Liver (tissue), 9 donors: ENCODE data around the gene PPA2. TPM values are rescaled to one million over a fixed set of nuclear protein-coding genes. Genes with fewer than 3 reads are reported as not detected.

Experiments used
- DNase-seq: peaks from one replicate; pipeline ENCODE4 v3.0.0-alpha.2; 2017; ENCODE audit warnings: low spot score
- H3K27ac ChIP-seq, 2 donors: one replicate each; pipeline ENCODE4 v1.7.0; 2013; ENCODE audit warnings: inconsistent platforms in 2 of 2, low read length in 2 of 2, control low read depth in 1 of 2, low read depth in 1 of 2, mild to moderate bottlenecking in 1 of 2
- H3K27me3 ChIP-seq, 4 donors: one replicate each; pipeline versions ENCODE4 v1.6.1 to v1.7.0; 2013; ENCODE audit warnings: low read length in 3 of 4, inconsistent platforms in 1 of 4, mild to moderate bottlenecking in 1 of 4, moderate library complexity in 1 of 4; ENCODE audit not compliant: control insufficient read depth in 4 of 4, insufficient read depth in 4 of 4
- H3K36me3 ChIP-seq, 4 donors: one replicate each; pipeline versions ENCODE4 v1.6.1 to v1.7.0; 2013; ENCODE audit warnings: low read length in 3 of 4, mild to moderate bottlenecking in 3 of 4, low read depth in 1 of 4, moderate library complexity in 1 of 4; ENCODE audit not compliant: control insufficient read depth in 4 of 4, insufficient read depth in 3 of 4
- H3K4me1 ChIP-seq, 4 donors: one replicate each; pipeline versions ENCODE4 v1.6.1 to v1.7.0; 2013; ENCODE audit warnings: low read length in 3 of 4, mild to moderate bottlenecking in 3 of 4, moderate library complexity in 1 of 4; ENCODE audit not compliant: control insufficient read depth in 4 of 4, insufficient read depth in 4 of 4
- H3K4me3 ChIP-seq, 3 donors: one replicate each; pipeline versions ENCODE4 v1.6.1 to v1.7.0; 2013; ENCODE audit warnings: low read length in 3 of 3, control low read depth in 1 of 3, low read depth in 1 of 3, mild to moderate bottlenecking in 1 of 3
- H3K9ac ChIP-seq, 2 donors: one replicate each; pipeline ENCODE4 v1.7.0; 2013; ENCODE audit warnings: low read length in 2 of 2, mild to moderate bottlenecking in 2 of 2, moderate library complexity in 2 of 2, control low read depth in 1 of 2, low read depth in 1 of 2
- H3K9me3 ChIP-seq, 4 donors: one replicate each; pipeline versions ENCODE4 v1.6.1 to v1.7.0; 2013; ENCODE audit warnings: low read length in 3 of 4; ENCODE audit not compliant: control insufficient read depth in 4 of 4
- ATF3 ChIP-seq: IDR thresholded peaks from 2 replicates; pipeline ENCODE4 v1.6.1; 2016; ENCODE audit warnings: antibody characterized with exemption
- CTCF ChIP-seq: fragments of 150-350 bp; IDR thresholded peaks from 2 replicates; pipeline ENCODE4 v1.5.1; 2017; ENCODE audit warnings: improper control_type of control experiment, low read depth, low read length; ENCODE audit not compliant: missing input control
- EGR1 ChIP-seq, 2 donors: IDR thresholded peaks; 2 replicates each; pipeline ENCODE4 v1.6.1; 2016 to 2018; ENCODE audit warnings: antibody characterized with exemption in 2 of 2, low read depth in 2 of 2
- FOXA1 ChIP-seq: IDR thresholded peaks from 2 replicates; pipeline ENCODE4 v1.6.1; 2016; ENCODE audit warnings: antibody characterized with exemption
- GABPA ChIP-seq, 2 donors: IDR thresholded peaks in 1 of 2; conservative IDR thresholded peaks in 1 of 2; 2 replicates each; pipeline ENCODE4 v1.6.1; 2016; ENCODE audit warnings: antibody characterized with exemption in 2 of 2, mild to moderate bottlenecking in 1 of 2, moderate library complexity in 1 of 2
- HNF4A ChIP-seq, 2 donors: conservative IDR thresholded peaks; 2 replicates each; pipeline ENCODE4 v1.6.1; 2016; ENCODE audit warnings: antibody characterized with exemption in 2 of 2, mild to moderate bottlenecking in 2 of 2
- HNF4G ChIP-seq: IDR thresholded peaks from 2 replicates; pipeline ENCODE4 v1.6.1; 2016; ENCODE audit warnings: antibody characterized with exemption
- JUND ChIP-seq, 2 donors: IDR thresholded peaks; 2 replicates each; pipeline ENCODE4 v1.6.1; 2016; ENCODE audit warnings: antibody characterized with exemption in 2 of 2
- MAX ChIP-seq: IDR thresholded peaks from 2 replicates; pipeline ENCODE4 v1.6.1; 2016; ENCODE audit warnings: antibody characterized with exemption
- RAD21 ChIP-seq, 2 donors: IDR thresholded peaks; 2 replicates each; pipeline ENCODE4 v1.6.1; 2016; ENCODE audit warnings: antibody characterized with exemption in 2 of 2, mild to moderate bottlenecking in 2 of 2
- REST ChIP-seq: IDR thresholded peaks from 2 replicates; pipeline ENCODE4 v1.6.1; 2016; ENCODE audit warnings: antibody characterized with exemption, mild to moderate bottlenecking
- RXRA ChIP-seq, 2 donors: IDR thresholded peaks; 2 replicates each; pipeline ENCODE4 v1.6.1; 2017 to 2018; ENCODE audit warnings: antibody characterized with exemption in 2 of 2, mild to moderate bottlenecking in 1 of 2
- SP1 ChIP-seq: IDR thresholded peaks from 2 replicates; pipeline ENCODE4 v1.6.1; 2018; ENCODE audit warnings: antibody characterized with exemption, mild to moderate bottlenecking
- YY1 ChIP-seq: IDR thresholded peaks from 2 replicates; pipeline ENCODE4 v1.6.1; 2016; ENCODE audit warnings: antibody characterized with exemption, mild to moderate bottlenecking
- ZBTB33 ChIP-seq: IDR thresholded peaks from 2 replicates; pipeline ENCODE4 v1.6.1; 2016; ENCODE audit warnings: antibody characterized with exemption
- WGBS: extraction: QIAGEN DNeasy Blood & Tissue Kit; methylation state at CpG from one replicate; pipeline ENCODE4 v1.1.7; 2013; 5-methylcytosine and 5-hydroxymethylcytosine counted together
- polyA plus RNA-seq, 2 donors: library from polyadenylated mRNA; stranded (reverse) in 1 of 2; unstranded in 1 of 2; fragments of 200-250 nt in 1 of 2; fragments of >200 nt in 1 of 2; fragmentation: Nextera tagmentation in 1 of 2; extraction: Ambion mirVana in 1 of 2; gene quantifications; one replicate each; pipeline versions ENCODE4 v1.2.1 to v1.2.3, GENCODE V29; 2013 to 2015
- total RNA-seq, 2 donors: library from RNA; depleted of rRNA; stranded (reverse); fragments of >200 nt; gene quantifications; one replicate each; pipeline ENCODE4 v1.2.3, GENCODE V29; 2014
- donor health status: healthy.
- donor health status: healthy.
- donor health status: healthy.
- donor health status: healthy.
- donor health status: healthy.

Gene PPA2
- total and polyA plus RNA-seq, 4 donors: 48.3 to 102 (median 70.8) TPM

GRCh38 chr4:105346869-105347268, 127.0 kb downstream of the PPA2 start (continued):
- no peak for TF ChIP-seq EGR1 (IDR thresholded peaks at IDR 0.05; ENCODE audit: low read depth in 2 of 2)
- no peak for TF ChIP-seq ZBTB33
- no peak for TF ChIP-seq RXRA (IDR thresholded peaks at IDR 0.05)

- Histone ChIP-seq H3K36me3 (no peaks in the 10 kb centered on the region), H3K4me1 (peaks cover 0 to 5% (median 2%) of the 10 kb centered on the region in 4 donors), H3K9ac (no peak overlapping the region), H3K9me3 (no peaks in the 10 kb centered on the region), H3K27me3 (no peaks in the 10 kb centered on the region), H3K4me3 (no peak overlapping the region), H3K27ac (no peak overlapping the region)
- WGBS: 98% methylated on average over 2 of the region's 2 CpGs
- TF ChIP-seq REST: no peak
- TF ChIP-seq HNF4A (conservative IDR thresholded peaks at IDR 0.05): no peak
- no peak for TF ChIP-seq ATF3
- TF ChIP-seq RAD21 (IDR thresholded peaks at IDR 0.05): no peak
- DNase-seq: no peak
Measured at GRCh38 chr4:105345838-105346237, 128.0 kb downstream of the PPA2 start.

- Histone ChIP-seq H3K27me3 (no peaks in the 10 kb centered on the region), H3K4me1 (peaks cover 0 to 5% (median 2%) of the 10 kb centered on the region in 4 donors), H3K9ac (no peak overlapping the region), H3K4me3 (no peak overlapping the region), H3K36me3 (no peaks in the 10 kb centered on the region), H3K9me3 (no peaks in the 10 kb centered on the region), H3K27ac (no peak overlapping the region)
- DNase-seq: no peak
- TF ChIP-seq HNF4A (conservative IDR thresholded peaks at IDR 0.05): no peak
- no peak for TF ChIP-seq CTCF
- TF ChIP-seq JUND (IDR thresholded peaks at IDR 0.05): no peak
- no peak for TF ChIP-seq FOXA1
- TF ChIP-seq MAX: no peak
- no peak for TF ChIP-seq YY1
- no peak for TF ChIP-seq ATF3
- TF ChIP-seq REST: no peak
- TF ChIP-seq HNF4G: no peak
- no peak for TF ChIP-seq SP1
- TF ChIP-seq GABPA (IDR thresholded peaks at IDR 0.05 in 1 of 2, conservative IDR thresholded peaks at IDR 0.05 in 1 of 2): no peak
- 66% methylated on average over 2 of the region's 2 CpGs for WGBS
Measured at GRCh38 chr4:105345358-105345757, 128.5 kb downstream of the PPA2 start.
